SK-N-DZ (cell line): ENCODE measurements around the gene EPS8L2.
"Not testable (repeated sequence)": the region's sequence is repeated elsewhere in the genome, so short reads cannot be mapped to it uniquely, and the experiment has no call there.

Experiments used
- DNase-seq: peaks from one replicate; pipeline ENCODE4 v3.0.0-alpha.2; 2015; ENCODE audit warnings: low spot score

Gene EPS8L2

DNA sequence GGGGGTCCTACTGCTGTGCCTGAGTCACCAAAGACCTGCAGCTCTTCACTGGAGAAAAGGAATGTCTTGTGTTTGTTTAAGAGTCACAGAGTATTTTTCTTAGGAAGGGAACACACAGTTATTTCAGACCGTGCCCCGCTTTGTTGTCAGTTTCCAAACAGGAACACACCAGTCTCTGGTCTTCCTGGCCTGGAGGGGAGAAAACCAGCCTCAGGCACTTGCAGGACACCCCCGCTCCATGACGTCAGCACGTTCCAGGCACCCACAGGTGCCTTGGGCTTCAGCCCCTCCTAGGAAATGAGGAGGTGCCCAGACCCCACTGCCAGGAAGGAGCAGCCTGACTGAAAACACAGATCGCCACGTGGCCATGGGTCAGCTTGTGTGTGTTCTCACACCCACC, 16.4 kb upstream of the EPS8L2 start:
- no peak for DNase-seq

DNA sequence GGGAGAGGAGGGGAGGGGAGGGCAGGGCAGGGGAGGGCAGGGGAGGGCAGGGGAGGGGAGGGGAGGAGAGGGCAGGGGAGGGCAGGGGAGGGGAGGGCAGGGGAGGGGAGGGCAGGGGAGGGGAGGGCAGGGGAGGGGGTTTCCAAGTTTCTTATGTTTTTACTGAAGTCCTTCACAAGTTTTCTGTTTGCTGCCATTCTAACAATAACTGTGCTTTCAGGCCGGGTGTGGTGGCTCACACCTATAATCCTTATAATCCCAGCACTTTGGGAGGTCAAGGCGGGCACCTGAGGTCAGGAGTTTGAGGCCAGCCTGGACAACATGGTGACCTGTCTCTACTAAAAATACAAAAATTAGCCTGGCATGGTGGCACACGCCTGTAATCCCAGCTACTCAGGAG, 15.8 kb upstream of the EPS8L2 start:
- DNase-seq = not testable (repeated sequence)

DNA sequence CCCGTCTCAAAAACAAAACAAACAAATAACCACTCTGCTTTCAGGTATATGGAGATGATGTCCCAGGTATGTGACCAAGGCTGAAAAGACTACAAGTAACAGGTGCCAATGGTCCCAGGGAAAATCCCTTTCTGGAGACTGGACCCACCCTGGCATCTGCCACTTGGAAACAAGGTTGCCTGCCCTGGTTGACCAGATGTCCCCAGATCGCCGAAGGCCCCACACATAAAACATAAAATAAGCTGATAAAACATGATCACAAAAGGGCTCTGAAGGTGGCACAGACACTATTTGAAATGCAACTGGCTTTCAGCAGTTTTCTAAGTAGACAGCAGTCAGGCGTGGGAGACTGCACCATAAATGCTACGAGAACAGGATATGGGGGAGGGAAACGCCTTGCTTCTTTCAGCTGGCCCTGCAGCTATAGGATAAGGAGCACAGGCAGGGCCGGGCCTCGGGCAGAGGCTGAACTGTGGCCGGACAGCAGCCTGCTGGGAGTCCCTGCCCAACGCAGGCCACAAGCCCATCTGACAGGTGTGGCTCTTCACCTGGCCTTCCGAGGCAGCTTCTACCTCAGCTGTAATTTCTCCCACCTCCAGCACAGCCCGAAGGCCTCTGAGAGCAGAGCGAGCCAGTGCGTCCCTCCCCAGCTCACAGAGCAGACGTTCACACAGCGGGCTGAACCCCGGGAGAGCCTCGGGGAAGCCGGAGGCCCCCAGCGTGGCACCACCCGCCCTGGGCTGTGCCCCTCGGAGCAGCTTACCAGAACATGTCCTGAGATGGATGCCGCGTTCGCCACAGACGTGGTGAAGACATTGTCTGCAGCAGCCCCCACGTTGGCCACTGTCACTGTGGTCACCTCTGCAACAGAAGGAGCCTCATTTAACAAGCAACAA, 15.0 kb upstream of the EPS8L2 start:
- no peak for DNase-seq

DNA sequence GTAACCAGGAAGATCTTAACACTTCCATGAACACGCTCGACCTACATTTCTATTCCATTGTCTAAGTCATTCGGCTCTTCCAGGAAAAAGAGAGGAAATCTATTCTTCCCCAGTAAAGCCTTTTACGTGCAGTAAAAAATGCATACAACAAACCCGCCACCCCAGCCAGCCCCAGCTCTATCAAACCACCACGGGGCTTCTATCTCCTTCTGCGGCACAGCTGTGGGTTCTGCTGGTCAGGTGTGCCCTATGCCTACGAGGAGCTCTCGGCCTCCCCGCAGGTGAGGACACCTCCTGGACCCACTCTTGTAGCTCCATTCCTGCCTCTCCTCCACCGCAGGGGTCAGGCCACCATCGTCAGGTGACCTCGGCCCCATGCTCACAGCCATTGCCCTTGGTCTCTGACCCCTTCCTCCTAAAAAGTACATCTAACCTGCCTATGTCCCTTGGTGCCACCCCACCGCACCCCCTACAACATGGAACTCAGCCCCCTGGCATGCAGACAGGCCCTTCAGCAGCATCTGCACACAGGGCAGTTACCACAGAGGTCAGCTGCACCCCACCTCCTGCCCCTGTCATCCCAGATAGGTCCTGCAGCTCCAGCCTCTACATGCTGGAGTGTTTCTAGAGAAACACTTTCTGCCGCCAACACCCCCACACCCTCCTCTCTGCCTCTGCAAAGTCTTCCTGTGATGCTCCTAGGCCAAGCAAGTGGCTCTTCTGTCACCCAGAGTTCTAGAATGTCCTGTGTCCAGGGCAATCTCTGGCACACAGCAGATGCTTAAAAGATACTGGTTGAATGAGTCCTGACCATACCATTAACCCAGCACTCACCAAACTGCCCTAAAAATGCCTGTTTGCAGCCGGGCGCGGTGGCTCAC, 14.1 kb upstream of the EPS8L2 start:
- DNase-seq = no peak

GRCh38 chr11:692824-693414, 13.1 kb upstream of the EPS8L2 start:
- DNase-seq = no peak

GRCh38 chr11:693415-693831, 12.6 kb upstream of the EPS8L2 start:
- peak; percentile 44 for DNase-seq

- no peak for DNase-seq
These were observed 12.0 kb upstream of the EPS8L2 start for GRCh38 chr11:693887-694562.

DNA sequence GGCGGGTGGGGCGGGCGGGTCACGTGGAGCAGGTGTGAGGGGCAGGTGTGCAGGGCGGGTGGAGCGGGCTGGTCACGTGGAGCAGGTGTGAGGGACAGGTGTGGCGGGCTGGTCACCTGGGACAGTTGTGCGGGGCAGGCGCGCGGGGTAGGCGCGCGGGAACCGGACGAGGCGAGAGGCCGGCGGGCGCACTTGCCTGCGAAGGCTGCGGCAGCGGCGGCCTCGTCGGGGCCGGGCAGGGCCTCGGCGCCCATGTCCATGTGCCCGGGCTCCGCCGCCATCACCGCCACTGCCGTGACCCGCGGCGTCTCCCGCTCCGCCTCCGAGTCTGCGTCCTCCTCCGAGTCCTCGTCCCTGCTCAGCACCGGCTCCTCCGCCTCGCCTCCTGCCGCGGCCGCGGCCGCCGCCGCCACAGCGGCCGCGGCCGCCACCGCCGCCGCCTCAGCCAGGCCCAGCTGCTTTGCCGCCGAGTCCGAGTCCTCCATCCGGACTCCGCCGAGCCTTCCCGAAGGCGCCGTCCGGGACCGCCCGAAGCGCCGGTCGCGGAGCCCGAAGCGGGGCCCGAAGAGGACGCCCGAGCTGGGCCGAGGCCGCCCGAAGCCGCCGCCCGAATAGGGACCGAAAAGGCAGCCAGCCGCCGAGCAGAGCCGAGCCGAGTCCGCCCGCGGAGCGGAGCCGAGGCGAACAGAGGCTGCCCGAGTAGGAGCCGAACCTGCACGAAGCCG, 11.3 kb upstream of the EPS8L2 start, which contains the start of gene DEAF1:
TSS of gene DEAF1 (minus strand) at position 660 of the 725 bp plus-strand sequence. CDS start at position 485, 175 bp downstream.
- DNase-seq = peak; percentile 98

DNA sequence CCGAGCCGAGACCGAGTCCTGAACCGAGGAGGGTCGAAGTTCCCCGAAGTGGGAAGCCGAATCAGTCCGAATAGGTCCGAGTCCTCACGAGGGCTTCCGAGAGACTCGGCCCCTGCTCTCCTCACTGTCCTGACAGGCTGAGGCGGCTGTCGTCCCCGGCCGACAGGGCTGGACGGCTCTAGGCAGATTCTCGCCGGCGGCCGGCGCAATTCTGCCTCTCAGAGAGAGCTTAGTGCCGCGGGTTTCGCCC, 10.8 kb upstream of the EPS8L2 start:
- no peak for DNase-seq

- peak; percentile 98 for DNase-seq
These were observed 10.3 kb upstream of the EPS8L2 start, which contains the start of gene TMEM80 for GRCh38 chr11:695538-696248. TMEM80 (plus strand) TSS chr11:695816; CDS start chr11:695828, 12 bp downstream.

- no peak for DNase-seq
These were observed 9.0 kb upstream of the EPS8L2 start for GRCh38 chr11:696955-697491.

DNA sequence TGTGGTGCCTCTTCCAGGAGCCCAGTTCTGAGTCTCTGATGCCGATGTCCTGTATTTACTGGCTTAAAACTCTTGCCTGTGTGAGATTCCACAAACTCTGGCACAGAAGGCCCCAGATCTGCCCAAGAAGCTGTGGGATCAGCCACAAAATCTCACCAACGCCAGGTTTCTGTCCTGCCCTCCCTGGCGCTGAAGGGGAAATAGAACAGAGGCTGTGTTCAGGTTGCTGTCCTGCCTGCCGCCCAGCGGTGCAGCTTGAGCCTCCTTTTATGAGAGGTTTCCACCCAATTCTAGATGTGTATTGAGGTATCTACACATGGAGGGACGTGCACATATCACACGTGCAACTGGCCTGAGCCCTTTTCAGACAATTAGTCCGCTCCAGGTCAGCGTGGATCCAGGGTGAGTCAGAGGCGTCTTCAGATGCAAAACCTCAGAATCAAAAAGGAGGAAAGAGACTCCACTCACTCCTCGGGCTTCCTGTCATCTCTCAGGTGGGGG, 8.2 kb upstream of the EPS8L2 start:
- no peak for DNase-seq

DNA sequence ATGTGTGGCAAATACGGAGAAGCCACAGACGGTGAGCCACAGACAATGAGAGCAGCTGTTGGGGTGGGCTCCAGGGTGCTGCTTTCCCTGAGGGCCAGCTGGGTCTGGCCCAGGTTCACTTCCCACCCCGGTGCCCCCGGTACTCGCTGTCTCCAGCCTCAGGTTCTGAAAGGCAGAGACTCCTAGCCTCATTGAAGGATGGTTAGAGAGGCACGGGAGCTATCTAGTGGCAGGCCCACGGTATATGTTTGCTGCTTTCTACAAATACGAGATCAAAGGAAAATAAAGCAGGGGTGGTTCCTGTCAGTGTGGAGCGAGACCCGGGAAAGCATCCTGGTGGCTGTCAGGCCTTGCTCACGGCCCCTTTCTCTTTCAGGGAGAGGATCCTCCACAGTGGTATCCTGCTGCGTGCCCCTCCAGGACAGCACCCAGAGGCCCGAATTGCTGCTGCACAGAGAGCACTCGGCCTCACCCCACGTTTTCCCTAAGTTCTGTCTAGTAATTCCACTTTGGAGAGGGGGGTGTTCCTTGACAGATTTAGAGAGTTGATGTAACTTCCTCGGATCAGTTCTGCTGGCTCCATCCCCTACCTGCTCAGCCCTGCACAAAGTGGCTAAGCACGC, 7.4 kb upstream of the EPS8L2 start:
- no peak for DNase-seq

- no peak for DNase-seq
These were observed 6.9 kb upstream of the EPS8L2 start for GRCh38 chr11:699116-699508.

DNA sequence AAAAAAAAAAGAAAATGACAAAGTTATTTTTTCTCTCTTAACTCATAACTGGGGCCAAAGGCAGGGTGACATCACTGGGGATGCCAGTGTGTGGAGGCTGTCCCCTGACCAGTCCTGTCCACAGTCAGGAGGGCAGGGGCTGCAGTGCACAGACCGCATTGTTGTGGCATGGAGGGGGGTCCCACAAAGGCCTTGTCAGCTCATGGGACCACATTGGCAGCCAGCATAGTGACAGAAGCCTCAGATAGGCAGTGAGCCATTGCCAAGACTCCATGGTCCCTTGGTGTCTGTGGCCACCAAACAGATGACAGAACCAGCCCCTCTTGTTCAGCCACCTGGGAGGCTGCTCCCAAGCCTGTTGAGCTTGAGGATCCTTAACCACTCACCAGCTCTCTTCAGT, 6.3 kb upstream of the EPS8L2 start:
- no peak for DNase-seq

GRCh38 chr11:701741-702461, 4.1 kb upstream of the EPS8L2 start:
- no peak for DNase-seq

- DNase-seq = no peak
These were observed 3.3 kb upstream of the EPS8L2 start for GRCh38 chr11:702462-703461.
